ENCODE results near the gene MAN2B1.
A peak's percentile ranks its signal among the peaks of the same experiment; 100 is the strongest.
"Not testable (repeated sequence)": the region's sequence is repeated elsewhere in the genome, so short reads cannot be mapped to it uniquely, and the experiment has no call there.

MAN2B1 gene

GRCh38 chr19:12666265-12667048, at the start of gene MAN2B1, which contains the start of gene WDR83:
Gene MAN2B1 (minus strand): TSS chr19:12666742. CDS start chr19:12666701, 41 bp downstream.
Gene WDR83 (plus strand): TSS chr19:12666807. CDS start chr19:12669791, 2,984 bp downstream.
- peak; percentile 69 for DNase-seq

- DNase-seq, result no peak
Observed at GRCh38 chr19:12715929-12716328, 49.4 kb upstream of the MAN2B1 start.

- no peak for DNase-seq
Observed at GRCh38 chr19:12715102-12715501, 48.6 kb upstream of the MAN2B1 start.

GRCh38 chr19:12713304-12713703, 46.8 kb upstream of the MAN2B1 start:
- not testable (repeated sequence) for DNase-seq

GRCh38 chr19:12712077-12712476, 45.5 kb upstream of the MAN2B1 start:
- not testable (repeated sequence) for DNase-seq

- DNase-seq, result no peak
Observed at GRCh38 chr19:12711187-12711586, 44.6 kb upstream of the MAN2B1 start.

- no peak for DNase-seq
Observed at GRCh38 chr19:12708641-12709040, 42.1 kb upstream of the MAN2B1 start.

GRCh38 chr19:12706332-12706718, 39.8 kb upstream of the MAN2B1 start:
- DNase-seq, result no peak

- DNase-seq, result no peak
Observed at GRCh38 chr19:12705654-12706331, 39.3 kb upstream of the MAN2B1 start.

- DNase-seq, result no peak
Observed at GRCh38 chr19:12705169-12705568, 38.6 kb upstream of the MAN2B1 start.

GRCh38 chr19:12703046-12703445, 36.5 kb upstream of the MAN2B1 start:
- DNase-seq, result no peak

- DNase-seq, result no peak
Observed at GRCh38 chr19:12701596-12702282, 35.2 kb upstream of the MAN2B1 start.

GRCh38 chr19:12698138-12698537, 31.6 kb upstream of the MAN2B1 start:
- DNase-seq, result no peak

GRCh38 chr19:12697425-12697824, 30.9 kb upstream of the MAN2B1 start:
- not testable (repeated sequence) for DNase-seq

GRCh38 chr19:12696366-12697335, 30.1 kb upstream of the MAN2B1 start, which contains the start of gene FBXW9:
Gene FBXW9 (minus strand): TSS chr19:12696631. CDS start chr19:12696581, 50 bp downstream.
- DNase-seq, result peak; percentile 98

GRCh38 chr19:12695997-12696365, 29.4 kb upstream of the MAN2B1 start:
- DNase-seq, result no peak

GRCh38 chr19:12695514-12695913, 29.0 kb upstream of the MAN2B1 start:
- DNase-seq, result no peak

GRCh38 chr19:12695096-12695495, 28.6 kb upstream of the MAN2B1 start:
- no peak for DNase-seq

GRCh38 chr19:12694641-12695040, 28.1 kb upstream of the MAN2B1 start:
- no peak for DNase-seq

GRCh38 chr19:12692960-12693359, 26.4 kb upstream of the MAN2B1 start:
- DNase-seq, result no peak

- DNase-seq, result no peak
Observed at GRCh38 chr19:12689581-12690216, 23.2 kb upstream of the MAN2B1 start.

- DNase-seq, result no peak
Observed at GRCh38 chr19:12689012-12689411, 22.5 kb upstream of the MAN2B1 start.

Data from activated gamma-delta T cell treated with Interleukin-2 at 50 U/mL for 16 hours (primary cell).